HEK293T (cell line): ENCODE measurements around the gene KIAA0513.

ENCODE experiments used
- ARNT ChIP-seq: fragments of 450-650 bp; IDR thresholded peaks from 2 replicates; pipeline ENCODE4 v1.6.1; 2017; ENCODE audit warnings: mild to moderate bottlenecking
- ELF4 ChIP-seq: fragments of 450-650 bp; IDR thresholded peaks from 2 replicates; pipeline ENCODE4 v1.6.1; 2017; ENCODE audit warnings: antibody characterized with exemption
- FOXA1 ChIP-seq: fragments of 450-650 bp; IDR thresholded peaks from 2 replicates; pipeline ENCODE4 v1.6.1; 2016; ENCODE audit warnings: mild to moderate bottlenecking
- FOXK2 ChIP-seq: fragments of 450-650 bp; IDR thresholded peaks from 2 replicates; pipeline ENCODE4 v1.6.1; 2016; ENCODE audit warnings: mild to moderate bottlenecking
- FOXM1 ChIP-seq: fragments of 450-650 bp; IDR thresholded peaks from 2 replicates; pipeline ENCODE4 v1.6.1; 2017; ENCODE audit warnings: mild to moderate bottlenecking, borderline replicate concordance
- LEF1 ChIP-seq: fragments of 450-650 bp; IDR thresholded peaks from 2 replicates; pipeline ENCODE4 v1.6.1; 2017; ENCODE audit warnings: mild to moderate bottlenecking, borderline replicate concordance
- PKNOX1 ChIP-seq: fragments of 450-650 bp; IDR thresholded peaks from 2 replicates; pipeline ENCODE4 v1.6.1; 2016
- SP1 ChIP-seq: fragments of 450-650 bp; IDR thresholded peaks from 2 replicates; pipeline ENCODE4 v1.6.1; 2017
- TARDBP ChIP-seq: fragments of 450-650 bp; IDR thresholded peaks from 2 replicates; pipeline ENCODE4 v1.6.1; 2016
- ZNF384 ChIP-seq: fragments of 450-650 bp; IDR thresholded peaks from 2 replicates; pipeline ENCODE4 v1.6.1; 2016

DNA sequence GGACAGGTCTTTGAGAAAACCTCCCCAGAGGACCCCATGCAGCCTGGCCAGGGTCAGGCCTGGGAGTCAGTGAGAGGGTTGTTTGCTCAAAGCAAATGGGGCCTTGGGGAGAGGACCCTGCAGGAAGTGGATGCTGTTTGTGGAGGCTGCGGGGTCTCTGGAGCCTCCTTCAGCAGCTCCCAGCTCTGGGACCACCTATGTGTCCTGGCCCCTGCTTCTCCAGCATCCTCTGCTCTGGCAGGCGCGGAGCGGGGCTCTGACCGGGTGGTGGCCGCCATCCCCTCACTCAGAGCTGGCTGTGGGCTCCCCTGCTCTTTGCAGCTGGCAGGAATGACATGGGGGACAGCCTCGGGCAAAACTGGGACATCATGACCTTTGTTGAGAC lies 114.5 kb downstream of the KIAA0513 start:
- no peak for TF ChIP-seq PKNOX1
- no peak for TF ChIP-seq FOXK2
- TF ChIP-seq ARNT, result no peak
- TF ChIP-seq SP1, result no peak
- no peak for TF ChIP-seq FOXA1
- no peak for TF ChIP-seq FOXM1
- TF ChIP-seq ELF4, result no peak
- no peak for TF ChIP-seq TARDBP
- TF ChIP-seq LEF1, result no peak
- TF ChIP-seq ZNF384, result no peak
